H7 (cell line): ENCODE results near the gene SMOC1. TPM values are rescaled to one million over a fixed set of nuclear protein-coding genes. Genes with fewer than 3 reads are reported as not detected.
A peak's percentile ranks its signal among the peaks of the same experiment; 100 is the strongest.
"Not testable (repeated sequence)": the region's sequence is repeated elsewhere in the genome, so short reads cannot be mapped to it uniquely, and the experiment has no call there.

Source experiments
- DNase-seq: peaks from one replicate; pipeline ENCODE4 v3.0.0; 2012
- H3K27me3 ChIP-seq: 2 replicates; pipeline ENCODE4 v1.6.0; 2011; ENCODE audit warnings: mild to moderate bottlenecking, low read length; ENCODE audit not compliant: control insufficient read depth, insufficient read depth
- H3K36me3 ChIP-seq: replicated peaks from 2 replicates; pipeline ENCODE4 v1.5.1; 2011; ENCODE audit warnings: low read length; ENCODE audit not compliant: control insufficient read depth, insufficient read depth
- H3K4me3 ChIP-seq: 2 replicates; pipeline ENCODE4 v1.5.1; 2011; ENCODE audit warnings: low read depth, mild to moderate bottlenecking, control low read depth, low read length, moderate library complexity; ENCODE audit not compliant: insufficient read depth
- total RNA-seq: library from RNA; depleted of rRNA; stranded (reverse); fragments of >200 nt; shearing (Covaris generic); gene quantifications from 2 replicates; pipeline ENCODE4 v1.2.3, GENCODE V29; 2014

The SMOC1 gene
- total RNA-seq, 1 experiment from 2014 or later: 0.14 TPM

DNA sequence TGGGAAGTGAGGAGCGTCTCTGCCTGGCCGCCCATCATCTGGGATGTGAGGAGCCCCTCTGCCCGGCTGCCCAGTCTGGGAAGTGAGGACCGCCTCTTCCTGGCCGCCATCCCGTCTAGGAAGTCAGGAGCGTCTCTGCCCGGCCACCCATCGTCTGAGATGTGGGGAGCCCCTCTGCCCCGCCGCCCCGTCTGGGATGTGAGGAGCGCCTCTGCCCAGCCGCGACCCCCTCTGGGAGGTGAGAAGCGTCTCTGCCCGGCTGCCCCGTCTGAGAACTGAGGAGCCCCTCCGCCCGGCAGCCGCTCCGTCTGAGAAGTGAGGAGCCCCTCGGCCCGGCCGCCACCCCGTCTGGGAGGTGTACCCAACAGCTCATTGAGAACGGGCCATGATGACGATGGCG, 23.8 kb downstream of the SMOC1 start:
- not testable (repeated sequence) for H3K4me3 ChIP-seq, DNase-seq, H3K27me3 ChIP-seq, H3K36me3 ChIP-seq

GRCh38 chr14:69904246-69904645, 25.0 kb downstream of the SMOC1 start:
- Histone ChIP-seq H3K4me3 (no peak overlapping the region), H3K27me3 (no peaks in the 10 kb centered on the region), H3K36me3 (no peaks in the 10 kb centered on the region)
- DNase-seq: no peak

- no peak overlapping the region for H3K4me3 ChIP-seq
- H3K36me3 ChIP-seq: no peaks in the 10 kb centered on the region
- no peak for DNase-seq
- no peaks in the 10 kb centered on the region for H3K27me3 ChIP-seq
These were observed 27.0 kb downstream of the SMOC1 start for GRCh38 chr14:69906201-69906600.

DNA sequence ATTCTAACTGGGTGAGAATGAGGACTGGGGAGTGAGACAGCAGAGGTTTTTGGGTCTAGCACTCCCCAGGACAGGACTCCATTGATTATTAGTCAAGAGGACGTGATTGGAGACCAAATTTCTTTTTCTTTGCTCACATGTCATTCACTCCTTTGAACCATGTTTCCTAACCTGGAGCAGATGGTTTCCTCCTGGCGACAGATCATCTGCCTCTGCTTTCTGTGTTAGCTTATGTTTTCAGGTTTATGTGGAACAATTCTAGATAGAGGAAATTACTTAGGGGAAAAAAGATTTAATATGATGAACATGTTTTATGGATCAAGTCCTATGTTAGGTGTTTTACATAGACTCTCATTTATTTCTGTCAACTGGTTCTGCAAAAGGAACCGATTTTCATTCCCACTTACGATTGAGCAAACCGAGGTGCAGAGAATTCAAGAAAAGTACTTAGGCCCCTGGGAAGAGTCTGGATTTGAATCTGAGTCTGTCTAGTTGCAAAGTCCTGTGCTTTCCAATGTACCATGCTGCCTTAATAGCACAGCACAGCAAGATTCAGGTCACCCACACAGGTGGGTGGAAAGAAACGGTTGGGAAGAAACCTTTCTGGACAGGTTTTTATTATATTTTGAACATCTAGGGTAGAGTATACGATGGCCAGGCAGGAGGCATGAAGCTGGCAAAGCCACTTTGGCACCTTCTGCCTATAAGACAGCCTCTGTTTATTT, 30.8 kb downstream of the SMOC1 start:
- H3K36me3 ChIP-seq: no peaks in the 10 kb centered on the region

DNA sequence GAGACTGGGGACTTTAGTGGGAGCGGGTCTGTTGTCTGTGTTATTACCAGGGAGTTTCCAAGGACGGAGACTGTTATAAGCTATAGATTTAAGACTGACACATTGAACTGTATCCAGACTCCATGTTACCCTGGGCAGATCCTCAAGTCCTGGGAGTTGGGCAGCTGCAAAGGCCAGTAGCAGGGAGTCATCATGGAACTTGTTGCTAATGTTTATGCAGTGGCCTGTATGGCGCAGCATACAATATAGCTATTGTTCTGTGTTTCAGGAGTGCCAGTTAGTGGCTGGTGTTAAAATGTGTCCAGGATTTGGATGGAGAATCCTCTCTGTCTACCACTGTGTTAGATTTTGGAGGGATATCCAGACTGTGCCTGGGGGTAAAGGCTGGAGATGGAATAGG, 31.7 kb downstream of the SMOC1 start:
- H3K27me3 ChIP-seq: no peaks in the 10 kb centered on the region; the same call in 1 of the 2 replicates
- H3K36me3 ChIP-seq: no peaks in the 10 kb centered on the region
- no peak overlapping the region for H3K4me3 ChIP-seq
- no peak for DNase-seq

More for the DNA sequence above, 30.8 kb downstream of the SMOC1 start:
- Histone ChIP-seq H3K27me3 (no peaks in the 10 kb centered on the region), H3K4me3 (no peak overlapping the region)
- no peak for DNase-seq

DNA sequence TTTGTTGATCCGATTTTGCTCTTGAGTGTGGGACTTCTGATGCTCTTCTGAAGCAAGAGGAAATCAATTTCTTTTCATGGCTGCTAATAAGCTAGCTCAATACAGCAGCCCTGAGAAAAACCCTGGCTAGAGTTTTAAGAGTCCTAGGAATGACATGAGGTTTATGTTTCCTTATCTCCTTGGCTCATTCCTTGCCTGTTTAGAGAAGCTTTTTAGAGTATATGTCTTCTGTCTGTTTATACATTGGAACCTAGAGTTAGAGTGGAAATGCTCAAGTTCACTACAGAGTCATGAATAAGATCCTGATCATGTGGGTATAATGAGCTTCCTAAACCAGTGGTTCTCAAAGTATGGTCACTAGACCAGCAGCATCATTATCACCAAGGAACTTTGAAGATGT, 34.5 kb downstream of the SMOC1 start:
- Histone ChIP-seq H3K4me3 (no peak overlapping the region), H3K27me3 (no peaks in the 10 kb centered on the region; the same call in 1 of the 2 replicates), H3K36me3 (no peaks in the 10 kb centered on the region)
- DNase-seq: no peak

- Histone ChIP-seq H3K4me3 (no peak overlapping the region), H3K27me3 (no peaks in the 10 kb centered on the region; the same call in 1 of the 2 replicates), H3K36me3 (no peaks in the 10 kb centered on the region)
- no peak for DNase-seq
These were observed 37.2 kb downstream of the SMOC1 start for GRCh38 chr14:69916396-69916795.

DNA sequence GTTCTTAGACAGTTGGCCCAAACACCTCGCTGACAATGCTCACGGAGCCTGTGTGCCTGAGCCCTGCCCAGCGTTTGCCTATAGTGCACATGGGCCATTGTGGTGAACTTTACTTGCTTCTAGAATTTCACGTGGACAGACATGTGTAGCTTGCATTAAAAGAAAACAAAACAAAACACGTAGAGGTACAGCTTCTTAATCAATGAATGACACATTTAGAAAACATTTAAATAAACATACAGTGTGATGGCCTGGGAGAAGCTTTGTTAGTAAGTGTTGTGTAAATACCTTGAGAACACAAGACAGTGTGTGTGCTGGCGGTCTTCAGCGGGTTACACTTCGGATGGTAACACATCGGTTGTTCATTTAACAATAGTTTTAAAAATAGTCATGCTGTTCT, 38.1 kb downstream of the SMOC1 start:
- Histone ChIP-seq H3K36me3 (no peaks in the 10 kb centered on the region), H3K4me3 (no peak overlapping the region), H3K27me3 (no peaks in the 10 kb centered on the region; the same call in 1 of the 2 replicates)
- DNase-seq: no peak

DNA sequence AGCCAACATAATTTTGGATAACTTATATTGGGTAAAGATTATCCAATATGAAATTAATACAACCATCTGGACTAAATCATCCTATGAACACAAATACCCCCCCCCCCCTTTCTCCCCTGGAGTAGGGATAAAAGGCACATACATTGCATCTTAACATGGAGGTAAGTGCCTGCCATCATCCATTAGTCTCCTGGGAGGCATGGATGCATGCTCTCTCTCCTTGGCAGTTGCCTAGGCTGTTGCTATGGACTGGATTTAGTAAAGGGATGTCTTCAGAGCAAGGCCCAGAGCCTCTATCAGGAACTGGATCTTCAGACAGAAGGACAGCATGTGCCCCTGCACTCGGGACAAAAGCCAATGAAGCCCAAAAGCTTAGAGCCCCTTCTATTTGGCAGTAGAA, 40.6 kb downstream of the SMOC1 start:
- no peak for DNase-seq
- Histone ChIP-seq H3K36me3 (no peaks in the 10 kb centered on the region), H3K4me3 (no peak overlapping the region), H3K27me3 (no peaks in the 10 kb centered on the region; the same call in 1 of the 2 replicates)

GRCh38 chr14:69921052-69921451, 41.8 kb downstream of the SMOC1 start:
- no peaks in the 10 kb centered on the region for H3K27me3 ChIP-seq
- no peak overlapping the region for H3K4me3 ChIP-seq
- H3K36me3 ChIP-seq: no peaks in the 10 kb centered on the region
- DNase-seq: no peak

GRCh38 chr14:69922198-69922597, 43.0 kb downstream of the SMOC1 start:
- no peaks in the 10 kb centered on the region for H3K36me3 ChIP-seq
- H3K27me3 ChIP-seq: no peaks in the 10 kb centered on the region
- DNase-seq: no peak
- H3K4me3 ChIP-seq: no peak overlapping the region

- DNase-seq: peak; percentile 35
- no peak overlapping the region for H3K4me3 ChIP-seq
- H3K36me3 ChIP-seq: no peaks in the 10 kb centered on the region
- H3K27me3 ChIP-seq: no peaks in the 10 kb centered on the region
These were observed 45.0 kb downstream of the SMOC1 start for GRCh38 chr14:69924201-69924600.

GRCh38 chr14:69928111-69928523, 48.9 kb downstream of the SMOC1 start:
- no peak for DNase-seq
- Histone ChIP-seq H3K36me3 (no peaks in the 10 kb centered on the region), H3K27me3 (no peaks in the 10 kb centered on the region; the same call in 1 of the 2 replicates), H3K4me3 (no peak overlapping the region)

- Histone ChIP-seq H3K36me3 (no peaks in the 10 kb centered on the region), H3K4me3 (no peak overlapping the region), H3K27me3 (no peaks in the 10 kb centered on the region; the same call in 1 of the 2 replicates)
- DNase-seq: no peak
These were observed 51.7 kb downstream of the SMOC1 start for GRCh38 chr14:69930780-69931379.

GRCh38 chr14:69931960-69932359, 52.7 kb downstream of the SMOC1 start:
- Histone ChIP-seq H3K27me3 (no peaks in the 10 kb centered on the region; the same call in 1 of the 2 replicates), H3K4me3 (no peak overlapping the region), H3K36me3 (no peaks in the 10 kb centered on the region)
- peak; percentile 65 for DNase-seq
